Skeletal muscle cell (primary cell): ENCODE data around the gene BABAM2.

Experiments used
- DNase-seq: peaks from one replicate; pipeline ENCODE4 v3.0.0-alpha.2; 2010; ENCODE audit warnings: low read depth
- H3K4me3 ChIP-seq: 2 replicates; pipeline ENCODE4 v1.5.1; 2011; ENCODE audit warnings: low read depth, mild to moderate bottlenecking, control low read depth, low read length, moderate library complexity

The BABAM2 gene

GRCh38 chr2:27904405-27904665 is 13.8 kb downstream of the BABAM2 start:
- no peak for DNase-seq
- no peak overlapping the region for H3K4me3 ChIP-seq

DNA sequence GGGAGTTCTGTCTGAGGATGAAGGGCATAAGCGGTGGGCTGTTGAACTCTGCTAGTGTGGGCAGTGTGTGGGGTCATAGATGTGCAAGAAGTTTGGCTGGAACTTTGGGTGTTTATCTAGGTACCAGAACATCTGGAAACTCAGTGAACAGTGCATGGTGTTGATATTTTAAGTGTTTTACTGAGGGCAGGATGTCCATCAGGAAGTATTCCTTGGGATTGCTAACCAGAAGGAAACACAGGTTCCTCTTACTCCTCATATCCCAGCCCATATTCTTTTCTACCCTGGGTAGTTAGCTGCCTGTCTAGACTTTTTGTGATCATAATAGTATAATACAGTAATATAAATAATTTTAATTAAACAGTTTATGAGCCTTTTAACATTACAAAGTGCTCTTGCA is 15.5 kb downstream of the BABAM2 start:
- H3K4me3 ChIP-seq = no peak overlapping the region
- no peak for DNase-seq

DNA sequence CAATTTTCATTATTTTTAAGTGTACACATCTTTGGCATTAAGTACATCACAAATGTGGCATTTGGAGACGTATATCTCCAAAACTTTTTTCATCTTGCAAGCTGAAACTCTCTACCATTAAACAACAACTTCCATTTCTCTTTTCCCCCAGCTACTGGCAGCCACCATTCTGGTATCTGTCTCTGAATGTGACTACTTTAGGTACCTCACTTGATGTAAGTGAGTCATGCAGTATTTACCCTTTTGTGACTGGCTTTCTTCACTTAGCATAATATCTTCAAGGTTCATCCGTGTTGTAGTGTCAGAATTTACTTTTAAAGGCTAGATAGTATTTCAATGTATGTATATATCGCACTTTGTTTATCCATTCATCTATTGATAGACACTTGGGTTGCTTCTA is 17.0 kb downstream of the BABAM2 start:
- H3K4me3 ChIP-seq = no peak overlapping the region
- no peak for DNase-seq

DNA sequence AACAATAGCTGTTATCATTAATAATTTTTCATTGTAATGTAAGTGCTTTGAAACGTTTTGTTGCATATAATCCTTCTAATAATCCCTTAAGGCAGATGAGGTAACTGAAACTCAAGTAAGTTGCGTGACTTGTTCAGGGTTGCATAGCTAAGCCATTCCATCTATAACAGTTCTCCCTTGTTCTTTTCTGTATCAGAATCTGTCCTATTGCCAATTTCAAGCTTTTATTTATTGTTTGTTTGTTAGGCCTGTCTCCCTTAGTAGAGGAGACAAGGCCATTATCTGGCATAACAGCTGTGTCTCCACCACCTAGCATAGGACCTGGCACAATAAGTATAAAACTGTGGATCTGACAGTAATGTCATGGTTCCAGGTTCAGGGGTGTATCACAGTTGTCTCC is 19.4 kb downstream of the BABAM2 start:
- H3K4me3 ChIP-seq = no peak overlapping the region
- DNase-seq = no peak

- H3K4me3 ChIP-seq = no peak overlapping the region
- DNase-seq = no peak
Observed at GRCh38 chr2:27911458-27912210, 21.1 kb downstream of the BABAM2 start.

DNA sequence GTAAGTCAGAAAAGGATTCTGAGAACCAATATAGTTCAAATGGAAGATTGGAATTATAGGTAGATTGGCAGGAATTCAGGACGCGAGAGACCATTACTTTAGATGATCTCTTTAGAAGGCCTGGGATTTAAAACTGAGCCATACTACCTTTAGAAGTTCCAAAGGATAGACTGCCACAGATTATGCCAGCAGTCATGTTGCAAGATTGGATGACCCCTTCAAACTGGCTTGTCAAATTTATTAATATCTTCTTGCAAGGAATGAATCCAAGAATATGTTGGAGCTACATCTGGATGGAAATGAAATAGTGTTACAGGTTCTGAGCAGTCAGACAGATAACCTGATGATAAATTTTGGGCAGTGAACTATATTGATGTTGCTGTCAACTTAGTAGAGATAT is 22.0 kb downstream of the BABAM2 start:
- DNase-seq = no peak
- no peak overlapping the region for H3K4me3 ChIP-seq

GRCh38 chr2:27914041-27914804 is 23.7 kb downstream of the BABAM2 start:
- no peak overlapping the region for H3K4me3 ChIP-seq

DNA sequence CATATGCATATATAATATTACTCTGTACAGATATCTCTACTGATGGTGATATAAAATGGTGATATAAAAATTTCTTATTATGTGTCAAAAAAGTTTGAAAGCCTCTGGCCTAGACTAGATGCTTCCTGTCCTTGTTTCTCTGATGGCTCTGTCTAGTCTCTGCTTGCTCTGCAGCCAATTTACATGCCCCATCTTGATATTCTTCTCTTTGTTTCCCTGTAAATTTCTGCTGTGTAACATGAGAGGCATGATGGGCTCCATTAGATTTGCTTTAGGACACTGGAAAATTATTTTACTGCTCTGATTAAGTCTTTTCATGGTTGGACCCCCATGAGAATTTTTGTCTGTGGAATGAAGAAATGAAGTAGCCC is 24.3 kb downstream of the BABAM2 start:
- no peak overlapping the region for H3K4me3 ChIP-seq

More at GRCh38 chr2:27914041-27914804, 23.7 kb downstream of the BABAM2 start:
- no peak for DNase-seq

DNA sequence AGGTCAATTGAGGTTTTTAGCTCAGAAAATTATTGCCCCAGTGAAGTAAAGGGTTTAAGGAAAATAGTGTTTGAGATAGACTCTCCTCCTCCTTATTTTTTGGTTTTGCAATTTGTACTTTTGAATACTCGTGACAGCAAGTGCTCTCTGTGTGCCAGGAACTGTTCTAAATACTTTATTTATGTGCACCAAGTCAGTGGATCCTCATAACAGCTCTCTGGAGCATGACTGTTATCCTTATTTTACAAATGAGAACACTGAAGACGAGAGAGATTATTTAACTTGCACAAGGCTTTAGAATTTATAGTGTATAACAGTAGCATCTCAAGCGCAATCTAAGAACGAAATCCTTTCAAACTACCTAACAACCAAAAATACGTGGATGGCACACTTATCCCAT is 24.7 kb downstream of the BABAM2 start:
- no peak for DNase-seq

More for the DNA sequence above, 24.3 kb downstream of the BABAM2 start:
- DNase-seq = no peak

DNA sequence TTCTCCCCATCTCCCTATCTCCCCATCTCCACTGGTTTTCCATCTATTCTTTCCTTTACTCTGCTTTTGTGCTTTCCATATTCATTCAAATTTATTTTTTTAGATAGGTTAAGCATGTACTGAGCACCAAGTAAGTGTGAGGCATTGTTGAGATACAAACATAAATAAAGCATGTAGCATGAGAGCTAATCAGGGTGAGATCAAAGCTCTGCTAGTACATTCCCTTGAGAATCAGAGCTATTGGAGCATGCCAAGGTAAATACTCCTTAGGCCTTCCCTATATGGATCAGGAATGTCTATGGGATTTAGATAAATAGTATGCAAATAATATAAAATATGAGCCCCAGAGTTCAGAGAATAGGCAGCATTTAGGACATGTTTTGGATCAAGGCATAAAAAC is 25.3 kb downstream of the BABAM2 start:
- DNase-seq = no peak
- no peak overlapping the region for H3K4me3 ChIP-seq

More for the DNA sequence above, 24.7 kb downstream of the BABAM2 start:
- no peak overlapping the region for H3K4me3 ChIP-seq

DNA sequence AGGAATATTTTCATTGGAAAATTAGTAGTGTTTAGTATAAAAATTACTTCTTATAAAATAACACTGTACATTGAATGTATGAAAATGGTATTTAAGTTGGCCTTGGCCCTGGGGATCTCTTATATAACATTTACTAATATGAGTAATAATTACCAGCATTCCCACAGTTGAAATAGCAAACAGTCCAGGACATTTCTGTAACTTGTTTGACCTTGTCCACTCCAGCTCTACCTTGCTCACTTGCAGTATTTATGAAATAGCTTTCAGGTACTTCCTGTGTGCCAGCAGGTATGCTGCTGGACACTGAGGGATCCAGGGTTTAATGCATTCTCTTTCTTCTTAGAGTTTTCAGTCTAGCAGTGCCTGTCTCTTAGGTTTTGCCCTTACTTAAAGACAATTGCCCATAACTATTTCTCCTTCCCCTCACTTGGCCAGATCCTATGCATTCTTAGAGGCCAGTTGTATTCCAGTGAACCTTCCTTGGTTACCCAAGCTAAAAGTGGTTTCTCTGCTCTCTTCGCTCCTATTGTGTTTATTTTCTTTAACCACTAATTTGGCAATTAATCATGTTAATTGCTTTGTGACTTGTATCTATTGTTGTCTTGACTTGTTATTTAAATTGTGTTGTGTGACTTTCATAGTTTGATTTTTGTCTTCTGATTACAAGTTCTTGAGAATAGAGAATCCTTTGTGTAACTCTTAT is 25.9 kb downstream of the BABAM2 start:
- DNase-seq = no peak
- no peak overlapping the region for H3K4me3 ChIP-seq

GRCh38 chr2:27920148-27920885 is 29.8 kb downstream of the BABAM2 start:
- no peak overlapping the region for H3K4me3 ChIP-seq
- peak; percentile 40 for DNase-seq

DNA sequence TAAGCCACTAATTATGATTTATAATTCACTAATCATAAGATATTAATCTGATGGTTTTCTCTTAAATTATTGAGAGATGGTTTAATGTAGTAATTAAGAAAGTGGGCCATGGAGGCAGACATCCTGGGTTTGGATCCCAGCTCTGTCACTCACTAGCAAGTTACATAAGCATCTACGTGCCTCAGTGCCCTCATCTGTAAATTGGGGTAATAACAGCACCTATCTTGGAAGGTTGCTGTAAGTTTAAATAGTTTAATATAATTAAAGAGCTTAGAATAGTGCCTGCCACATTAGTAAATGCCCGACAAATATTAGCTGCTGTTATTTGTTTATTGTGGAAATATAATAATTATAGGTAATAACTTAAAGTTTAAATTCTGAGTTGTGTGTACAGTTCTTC is 30.9 kb downstream of the BABAM2 start:
- no peak overlapping the region for H3K4me3 ChIP-seq
- no peak for DNase-seq

GRCh38 chr2:27921880-27922547 is 31.5 kb downstream of the BABAM2 start:
- no peak for DNase-seq
- H3K4me3 ChIP-seq = no peak overlapping the region

- H3K4me3 ChIP-seq = no peak overlapping the region
- no peak for DNase-seq
Observed at GRCh38 chr2:27922842-27923241, 32.3 kb downstream of the BABAM2 start.

- DNase-seq = no peak
- H3K4me3 ChIP-seq = no peak overlapping the region
Observed at GRCh38 chr2:27925766-27926472, 35.4 kb downstream of the BABAM2 start.

DNA sequence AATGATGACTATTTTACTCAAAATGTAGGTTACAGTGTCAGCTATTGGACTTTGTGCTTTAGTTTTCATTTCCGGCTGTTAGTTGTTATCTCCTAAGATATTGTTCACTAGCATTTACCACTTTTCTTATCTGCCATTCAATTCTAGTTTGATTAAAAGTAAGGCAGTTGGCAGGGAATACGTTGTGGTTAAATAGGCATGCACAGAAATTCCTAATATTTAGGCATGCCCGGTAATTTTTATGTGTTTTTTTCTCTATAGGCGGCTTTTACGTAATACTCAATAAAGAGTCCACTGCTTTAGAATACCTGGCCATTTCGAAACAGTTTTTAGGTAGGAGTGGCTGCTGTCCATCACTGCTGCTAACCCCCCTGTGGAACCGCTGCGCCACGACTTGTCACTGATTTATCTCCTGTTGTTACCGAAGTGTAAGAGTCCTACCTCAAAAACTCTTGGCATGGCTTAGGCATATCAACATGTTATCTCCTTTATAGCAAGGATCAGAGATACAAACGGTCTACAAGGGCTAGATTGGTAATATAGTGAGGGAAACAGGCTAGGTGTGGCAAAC is 39.5 kb downstream of the BABAM2 start:
- DNase-seq = no peak
- no peak overlapping the region for H3K4me3 ChIP-seq

DNA sequence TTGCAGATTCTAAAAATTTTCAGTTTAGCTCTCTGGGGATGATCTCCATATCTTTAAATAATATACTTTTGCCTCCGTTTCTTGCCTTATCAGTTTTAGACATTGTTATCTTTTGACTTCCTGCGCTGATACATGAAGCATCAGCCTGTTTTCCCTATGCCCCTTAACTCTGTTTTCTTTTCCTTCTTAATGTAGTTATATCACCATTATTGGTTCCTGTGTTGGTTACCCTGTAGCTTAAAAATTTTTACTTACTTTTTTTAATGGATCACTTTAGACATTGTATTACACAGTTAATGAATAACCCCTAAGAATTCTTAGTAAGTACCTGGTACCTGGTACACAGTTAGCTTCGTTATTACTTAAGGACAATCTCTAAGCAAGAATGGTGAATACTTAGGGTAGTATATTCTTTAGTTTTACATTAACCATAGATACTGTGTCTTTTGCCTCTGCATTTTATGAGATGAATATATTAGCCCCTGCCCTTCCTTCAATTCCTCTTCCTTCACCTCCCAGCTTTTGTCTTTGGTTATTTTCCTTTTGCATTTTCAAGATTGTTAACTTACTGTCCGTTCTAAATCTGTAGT is 40.9 kb downstream of the BABAM2 start:
- no peak overlapping the region for H3K4me3 ChIP-seq
- DNase-seq = no peak
